K562 (cell line): ENCODE data around the gene INSYN2B.

ENCODE experiments used
- RNF2 ChIP-seq: sonication (generic); IDR thresholded peaks from 2 replicates; pipeline ENCODE4 v1.6.1; 2016
- TF ChIP-seq, protein P1 (sequence below): fragments of 250-450 bp; sonication (Bioruptor Pico); IDR thresholded peaks from 2 replicates; pipeline ENCODE4 v1.9.0; 2021; ENCODE audit warnings: mild to moderate bottlenecking, inconsistent platforms
- TF ChIP-seq, protein P2 (sequence below): fragments of 250-450 bp; sonication (Bioruptor Pico); IDR thresholded peaks from 2 replicates; pipeline ENCODE4 v1.4.0; 2020; ENCODE audit warnings: mild to moderate bottlenecking, moderate library complexity

DNA sequence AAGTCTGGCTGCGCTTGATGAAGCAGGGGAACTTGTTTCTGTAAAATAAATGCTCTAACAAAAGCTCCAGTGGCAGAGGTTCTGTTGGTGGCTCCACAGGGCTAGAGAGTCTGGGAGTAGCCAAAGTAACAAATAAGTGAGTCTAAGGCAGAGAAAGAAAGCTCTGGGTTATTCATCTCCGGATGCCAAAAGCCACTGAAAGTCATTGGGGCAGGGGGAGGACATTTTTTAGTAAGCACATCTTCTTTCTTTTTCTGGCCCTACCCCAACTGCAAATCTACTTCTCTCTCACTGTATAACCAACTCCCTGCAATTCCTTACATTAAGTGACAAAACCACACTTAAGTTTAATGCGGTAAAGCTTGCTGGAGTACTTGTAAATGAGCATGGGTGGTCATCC, 141.6 kb downstream of the INSYN2B start:
- TF ChIP-seq, protein P1, sequence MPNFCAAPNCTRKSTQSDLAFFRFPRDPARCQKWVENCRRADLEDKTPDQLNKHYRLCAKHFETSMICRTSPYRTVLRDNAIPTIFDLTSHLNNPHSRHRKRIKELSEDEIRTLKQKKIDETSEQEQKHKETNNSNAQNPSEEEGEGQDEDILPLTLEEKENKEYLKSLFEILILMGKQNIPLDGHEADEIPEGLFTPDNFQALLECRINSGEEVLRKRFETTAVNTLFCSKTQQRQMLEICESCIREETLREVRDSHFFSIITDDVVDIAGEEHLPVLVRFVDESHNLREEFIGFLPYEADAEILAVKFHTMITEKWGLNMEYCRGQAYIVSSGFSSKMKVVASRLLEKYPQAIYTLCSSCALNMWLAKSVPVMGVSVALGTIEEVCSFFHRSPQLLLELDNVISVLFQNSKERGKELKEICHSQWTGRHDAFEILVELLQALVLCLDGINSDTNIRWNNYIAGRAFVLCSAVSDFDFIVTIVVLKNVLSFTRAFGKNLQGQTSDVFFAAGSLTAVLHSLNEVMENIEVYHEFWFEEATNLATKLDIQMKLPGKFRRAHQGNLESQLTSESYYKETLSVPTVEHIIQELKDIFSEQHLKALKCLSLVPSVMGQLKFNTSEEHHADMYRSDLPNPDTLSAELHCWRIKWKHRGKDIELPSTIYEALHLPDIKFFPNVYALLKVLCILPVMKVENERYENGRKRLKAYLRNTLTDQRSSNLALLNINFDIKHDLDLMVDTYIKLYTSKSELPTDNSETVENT (CRISPR knock-in tag): no peak
- TF ChIP-seq, protein P2, sequence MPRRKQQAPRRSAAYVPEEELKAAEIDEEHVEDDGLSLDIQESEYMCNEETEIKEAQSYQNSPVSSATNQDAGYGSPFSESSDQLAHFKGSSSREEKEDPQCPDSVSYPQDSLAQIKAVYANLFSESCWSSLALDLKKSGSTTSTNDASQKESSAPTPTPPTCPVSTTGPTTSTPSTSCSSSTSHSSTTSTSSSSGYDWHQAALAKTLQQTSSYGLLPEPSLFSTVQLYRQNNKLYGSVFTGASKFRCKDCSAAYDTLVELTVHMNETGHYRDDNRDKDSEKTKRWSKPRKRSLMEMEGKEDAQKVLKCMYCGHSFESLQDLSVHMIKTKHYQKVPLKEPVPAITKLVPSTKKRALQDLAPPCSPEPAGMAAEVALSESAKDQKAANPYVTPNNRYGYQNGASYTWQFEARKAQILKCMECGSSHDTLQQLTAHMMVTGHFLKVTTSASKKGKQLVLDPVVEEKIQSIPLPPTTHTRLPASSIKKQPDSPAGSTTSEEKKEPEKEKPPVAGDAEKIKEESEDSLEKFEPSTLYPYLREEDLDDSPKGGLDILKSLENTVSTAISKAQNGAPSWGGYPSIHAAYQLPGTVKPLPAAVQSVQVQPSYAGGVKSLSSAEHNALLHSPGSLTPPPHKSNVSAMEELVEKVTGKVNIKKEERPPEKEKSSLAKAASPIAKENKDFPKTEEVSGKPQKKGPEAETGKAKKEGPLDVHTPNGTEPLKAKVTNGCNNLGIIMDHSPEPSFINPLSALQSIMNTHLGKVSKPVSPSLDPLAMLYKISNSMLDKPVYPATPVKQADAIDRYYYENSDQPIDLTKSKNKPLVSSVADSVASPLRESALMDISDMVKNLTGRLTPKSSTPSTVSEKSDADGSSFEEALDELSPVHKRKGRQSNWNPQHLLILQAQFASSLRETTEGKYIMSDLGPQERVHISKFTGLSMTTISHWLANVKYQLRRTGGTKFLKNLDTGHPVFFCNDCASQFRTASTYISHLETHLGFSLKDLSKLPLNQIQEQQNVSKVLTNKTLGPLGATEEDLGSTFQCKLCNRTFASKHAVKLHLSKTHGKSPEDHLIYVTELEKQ (CRISPR knock-in tag): no peak
- no peak for TF ChIP-seq RNF2
